Activated naive CD4-positive, alpha-beta T cell treated with anti-CD3 and anti-CD28 coated beads, Interleukin-2, amount 50 U/mL, for 16 hours (primary cell): ENCODE data around the gene CELF3.

ENCODE experiments used
- DNase-seq: peaks from one replicate; pipeline ENCODE4 v3.0.0-alpha.2; 2020

CELF3 gene

DNA sequence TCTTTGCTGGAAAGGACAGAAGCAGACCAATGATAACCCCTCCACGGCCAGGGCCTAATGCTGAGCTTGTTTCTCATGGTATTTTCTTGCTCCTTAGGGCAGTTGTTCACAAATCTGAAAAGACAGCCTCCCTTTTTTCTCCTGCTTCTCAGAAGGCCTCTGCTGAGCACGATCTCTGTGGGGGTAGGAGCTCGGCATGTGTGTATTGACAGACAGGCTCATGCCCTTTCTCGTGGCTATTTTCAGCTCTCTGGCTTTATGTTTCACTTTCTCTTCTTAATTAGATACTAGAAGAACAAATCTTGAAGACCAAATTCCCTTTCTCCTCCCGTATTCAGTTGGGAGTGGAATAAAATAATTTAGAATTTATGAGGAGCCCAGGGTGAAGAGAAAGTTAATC lies 4.0 kb upstream of the CELF3 start:
- DNase-seq = no peak

DNA sequence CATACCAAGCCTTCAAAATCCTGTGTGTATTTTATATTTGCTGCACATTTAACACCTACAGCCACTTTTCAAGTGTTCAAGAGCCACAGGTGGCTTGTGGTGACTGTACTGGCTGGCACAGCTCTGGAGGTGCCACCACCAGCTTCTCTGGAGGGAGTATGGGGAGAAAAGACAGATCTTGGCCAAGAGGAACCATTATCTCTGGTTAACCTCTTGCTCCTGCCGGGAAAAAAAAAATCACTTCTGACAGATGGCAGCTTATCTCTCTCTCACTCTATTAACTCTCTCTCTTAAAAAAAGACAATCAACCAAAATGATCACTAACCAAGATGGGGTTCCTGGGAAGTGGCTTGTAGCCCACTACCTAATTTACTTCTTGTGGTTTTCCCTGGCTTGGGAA lies 3.5 kb upstream of the CELF3 start:
- no peak for DNase-seq

DNA sequence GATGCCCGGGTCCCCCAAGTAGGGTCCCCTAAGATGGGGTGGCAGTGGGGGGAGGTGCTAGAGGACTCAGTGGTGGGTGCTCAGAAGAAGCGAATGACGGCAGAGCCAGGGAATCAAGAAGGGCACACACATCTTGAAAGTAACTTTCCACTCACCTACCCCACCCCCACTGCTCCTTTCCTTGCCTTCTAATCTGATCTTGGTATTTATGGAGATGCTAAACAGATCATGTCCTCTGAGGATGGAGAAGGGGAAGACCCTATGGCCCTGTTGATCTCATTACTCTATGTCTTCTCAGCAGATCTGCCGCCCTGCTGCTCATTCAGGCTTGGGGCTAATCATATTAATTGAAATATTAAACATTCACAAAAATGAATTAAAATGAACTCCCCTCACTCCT lies 2.1 kb upstream of the CELF3 start:
- no peak for DNase-seq

DNA sequence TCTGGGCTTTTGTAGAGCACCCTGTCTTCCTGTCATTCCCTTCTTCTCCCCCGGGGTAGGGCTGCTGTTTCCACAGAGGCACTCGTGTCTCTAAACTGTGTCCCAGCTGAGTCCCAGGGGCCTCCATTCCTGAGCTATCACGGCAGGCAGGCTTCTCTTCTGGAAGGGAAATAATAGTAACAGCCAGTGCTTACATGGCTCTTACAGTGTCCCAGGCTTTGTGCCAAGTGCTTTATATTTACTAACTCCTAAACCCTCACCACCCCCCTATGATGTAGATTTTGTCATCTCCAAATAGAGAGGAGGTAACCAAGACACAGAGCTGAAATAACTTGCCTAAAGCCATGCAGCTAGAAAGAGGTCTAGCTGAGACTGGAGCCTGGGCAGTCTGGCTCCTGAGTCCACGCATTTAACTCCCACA lies 1.4 kb upstream of the CELF3 start:
- DNase-seq = no peak

DNA sequence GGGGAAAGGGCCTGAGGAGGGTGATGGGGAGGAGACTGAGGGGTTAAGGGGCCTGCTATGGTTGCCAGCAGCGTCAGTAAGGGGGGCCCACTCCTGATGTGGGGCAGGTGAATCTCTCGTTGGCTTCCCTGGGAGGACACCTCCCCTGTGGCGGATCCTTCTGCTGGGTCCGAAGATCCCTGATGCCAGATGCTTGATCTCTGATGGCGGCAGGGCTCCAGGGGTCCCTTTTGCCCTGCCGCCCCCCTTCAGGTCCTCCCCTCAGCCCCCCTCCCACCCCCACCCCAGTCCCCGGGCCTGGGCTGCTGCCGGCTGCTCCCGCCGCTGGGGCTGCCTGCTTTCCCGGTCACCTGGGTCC lies 219 bp downstream of the CELF3 start:
- DNase-seq = no peak

DNA sequence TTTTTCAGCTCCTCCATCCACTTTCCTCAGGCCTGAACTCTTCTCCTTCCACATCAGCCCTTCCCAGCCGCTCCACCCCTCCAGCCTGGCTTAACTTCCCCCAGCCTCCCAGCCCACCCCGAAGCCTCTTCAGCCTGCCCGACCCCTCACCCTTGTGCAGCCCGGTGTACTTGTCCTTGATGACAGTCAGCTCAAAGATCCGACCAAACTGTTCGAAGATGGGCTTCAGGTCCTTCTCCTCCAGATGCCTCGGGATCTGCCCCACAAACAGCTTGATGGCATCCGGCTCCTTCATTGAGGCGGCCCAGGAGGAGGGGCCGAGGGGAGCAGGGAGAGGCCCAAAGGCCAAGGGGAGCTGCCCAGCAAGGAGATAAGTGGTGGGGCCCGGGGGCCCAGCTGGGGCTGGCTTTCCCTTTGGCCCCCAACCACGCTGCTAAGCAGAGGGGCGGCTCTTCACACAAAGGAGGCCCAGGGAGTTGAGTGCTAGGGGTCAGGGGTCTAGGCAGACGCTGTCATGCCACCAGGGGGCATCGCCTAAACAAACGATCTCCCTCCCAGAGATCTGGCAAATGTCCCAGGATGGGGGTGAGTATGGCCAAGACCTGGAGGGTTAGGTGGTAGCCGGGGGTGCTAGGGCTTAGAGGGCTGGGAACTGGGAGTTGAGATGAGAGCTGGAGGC lies 738 bp downstream of the CELF3 start:
- no peak for DNase-seq

DNA sequence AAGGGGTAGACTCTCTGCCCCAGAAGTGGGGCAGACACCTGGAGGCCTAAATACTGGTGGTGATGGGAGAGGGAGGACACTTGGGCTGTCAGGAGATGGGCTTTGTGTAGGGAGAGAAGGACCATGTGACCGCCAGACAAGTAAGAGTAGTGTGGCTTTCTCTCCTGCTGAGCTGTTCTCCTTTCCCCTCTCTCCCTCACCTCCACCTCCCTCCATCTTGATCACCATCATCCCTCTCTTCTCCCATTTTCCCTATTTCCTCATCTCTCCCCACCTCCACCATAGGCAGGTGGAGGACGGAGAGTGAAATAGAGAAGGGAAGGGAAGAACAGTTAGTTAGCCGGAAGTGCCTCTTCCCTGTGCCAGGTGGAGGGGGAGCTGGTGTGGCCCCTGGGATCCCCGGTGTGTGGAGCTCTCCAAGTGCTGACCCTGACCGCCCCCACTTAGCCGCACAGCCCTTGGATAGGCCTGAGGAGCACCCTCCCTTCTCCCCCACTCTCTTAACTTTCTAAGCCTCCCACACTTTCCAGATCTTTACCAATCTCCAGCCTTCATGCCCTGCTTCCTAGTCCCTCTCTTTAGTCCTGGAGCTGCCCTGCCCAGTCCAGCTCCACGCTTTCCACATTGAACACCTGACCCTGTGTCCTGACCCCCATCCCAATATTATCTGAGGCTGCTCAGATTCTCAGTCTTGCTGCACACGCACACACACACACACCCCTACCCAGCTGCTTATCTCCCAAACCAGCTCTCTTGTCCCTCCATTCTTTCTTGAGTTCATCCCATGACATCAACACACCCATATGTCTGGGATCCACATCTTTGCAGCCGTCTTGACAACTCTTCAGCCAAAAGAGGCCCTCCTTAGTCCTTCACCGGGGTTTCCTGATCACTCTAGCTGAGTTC lies 1.5 kb downstream of the CELF3 start:
- DNase-seq = no peak

DNA sequence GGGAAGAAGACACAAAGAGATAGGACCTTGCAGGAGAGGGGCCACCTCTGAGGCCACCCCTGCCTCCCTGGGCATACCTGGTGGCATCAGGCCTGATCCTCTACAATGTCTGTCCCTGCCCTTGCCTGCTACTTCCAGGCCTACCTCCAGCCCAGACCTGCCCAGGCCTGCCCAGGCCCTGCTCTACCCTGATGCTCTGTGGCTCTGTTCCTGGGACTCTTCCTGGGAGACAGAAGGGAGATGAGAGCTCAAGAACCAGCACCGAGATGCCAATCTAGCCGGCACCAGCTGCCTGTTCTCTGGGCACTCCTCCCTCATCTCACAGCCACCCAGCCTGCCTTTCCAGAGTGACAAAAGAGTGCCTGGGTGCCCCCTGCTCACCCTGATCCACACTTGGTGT lies 2.7 kb downstream of the CELF3 start:
- no peak for DNase-seq

DNA sequence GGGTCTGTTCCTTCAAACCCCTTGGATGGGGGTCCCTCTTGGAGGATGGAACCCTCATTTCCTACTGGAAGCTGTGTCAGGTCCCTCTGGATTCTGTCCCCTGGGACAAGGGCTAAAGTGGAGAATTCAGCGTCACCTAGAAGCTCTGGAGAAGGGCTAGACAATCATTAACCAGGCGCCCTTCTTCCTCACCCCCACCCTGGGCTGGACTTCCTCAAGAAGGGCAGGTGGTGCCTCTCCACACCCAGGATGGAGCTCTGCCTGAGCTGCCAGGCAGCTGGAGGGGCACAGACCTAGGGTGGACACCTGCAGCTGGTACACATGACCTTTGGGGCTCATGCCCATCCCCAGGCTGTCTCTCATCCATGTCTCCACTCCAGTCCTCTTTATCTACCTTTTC lies 3.6 kb downstream of the CELF3 start:
- no peak for DNase-seq

DNA sequence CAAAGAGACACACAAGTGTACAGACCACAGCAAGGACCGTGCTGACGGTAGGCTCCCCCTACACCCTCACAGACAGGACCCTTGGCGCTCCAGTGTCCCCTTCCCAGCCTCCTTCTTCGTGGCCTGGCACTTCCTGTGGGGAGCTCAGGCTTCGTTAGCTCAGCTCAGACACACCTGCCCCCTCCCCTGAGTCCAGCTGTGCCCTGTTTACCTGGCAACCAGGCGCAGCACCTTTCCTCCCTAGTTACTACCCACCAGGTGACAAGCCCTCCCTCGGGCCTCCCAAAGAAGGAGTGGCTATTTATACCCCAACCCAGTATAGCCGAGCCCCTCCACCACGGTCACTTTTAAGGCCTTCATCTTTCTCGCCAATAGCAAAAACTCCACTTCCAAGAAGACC lies 4.7 kb downstream of the CELF3 start:
- DNase-seq = no peak

DNA sequence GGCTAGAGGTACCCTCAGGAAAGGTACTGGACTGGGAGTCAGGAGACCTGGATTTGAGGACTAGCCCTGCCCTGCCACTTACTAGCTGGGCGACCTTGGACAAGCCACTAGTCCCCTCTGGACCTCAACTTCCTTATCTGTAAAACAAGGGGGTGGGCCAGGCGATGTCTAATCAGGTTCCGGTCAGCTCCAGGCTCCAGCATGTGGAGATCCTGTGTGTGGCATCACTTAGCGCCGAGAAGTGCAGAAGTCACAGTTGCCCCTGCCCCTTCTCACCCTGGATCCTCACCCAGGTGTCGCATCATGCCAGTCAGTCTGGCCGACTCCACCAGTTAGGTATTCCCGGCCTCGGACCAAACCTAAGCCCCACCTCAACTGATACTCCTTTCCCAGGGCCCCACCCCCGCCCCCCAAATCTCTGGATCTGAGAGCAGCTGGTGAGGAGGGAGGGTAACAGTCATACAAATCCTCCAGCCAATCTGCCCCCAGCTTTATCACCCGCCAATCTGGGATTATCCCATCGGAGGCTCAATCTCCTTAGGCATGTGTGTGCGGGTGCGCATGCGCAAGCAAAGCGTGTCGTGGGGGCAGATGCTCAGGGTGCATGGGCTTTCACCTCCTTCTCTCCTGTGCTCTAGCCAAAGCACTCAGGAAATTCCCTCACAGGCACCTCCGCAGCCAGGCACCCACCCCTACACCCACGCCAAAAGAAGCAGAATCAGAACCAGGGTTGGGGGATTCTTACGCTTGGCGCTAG lies 5.4 kb downstream of the CELF3 start:
- DNase-seq = no peak

DNA sequence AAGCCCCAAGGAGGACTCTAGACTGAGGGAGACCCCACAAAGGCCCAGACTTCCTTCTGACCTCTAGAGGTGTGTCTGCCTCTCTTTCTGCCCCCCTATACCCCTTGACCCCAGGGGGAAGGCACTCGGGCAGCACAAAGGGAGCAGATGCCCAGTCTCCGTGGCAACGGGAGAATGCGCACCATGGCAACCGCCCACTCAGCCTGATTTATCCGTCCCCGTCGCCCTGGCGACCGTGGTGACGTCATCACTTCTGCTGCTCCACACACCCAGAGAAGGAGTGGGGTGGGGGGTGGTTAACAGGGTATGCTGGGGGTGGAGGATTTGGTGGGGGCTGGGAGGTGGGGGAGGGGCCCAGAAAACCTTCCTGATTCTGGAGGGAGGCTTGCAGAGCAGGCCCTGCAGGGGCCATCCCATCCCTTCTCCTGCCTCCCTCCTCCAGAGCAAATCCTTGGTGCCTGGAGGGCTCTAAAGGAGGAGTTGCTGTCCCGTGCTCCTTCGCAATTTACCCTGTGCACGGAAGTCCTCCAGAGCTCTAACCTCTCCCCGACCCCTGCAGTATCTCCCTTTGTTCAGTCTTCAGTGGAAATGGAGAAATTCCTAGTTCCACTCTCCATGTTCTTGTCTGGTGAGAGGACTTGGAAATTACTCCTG lies 6.3 kb downstream of the CELF3 start:
- no peak for DNase-seq

DNA sequence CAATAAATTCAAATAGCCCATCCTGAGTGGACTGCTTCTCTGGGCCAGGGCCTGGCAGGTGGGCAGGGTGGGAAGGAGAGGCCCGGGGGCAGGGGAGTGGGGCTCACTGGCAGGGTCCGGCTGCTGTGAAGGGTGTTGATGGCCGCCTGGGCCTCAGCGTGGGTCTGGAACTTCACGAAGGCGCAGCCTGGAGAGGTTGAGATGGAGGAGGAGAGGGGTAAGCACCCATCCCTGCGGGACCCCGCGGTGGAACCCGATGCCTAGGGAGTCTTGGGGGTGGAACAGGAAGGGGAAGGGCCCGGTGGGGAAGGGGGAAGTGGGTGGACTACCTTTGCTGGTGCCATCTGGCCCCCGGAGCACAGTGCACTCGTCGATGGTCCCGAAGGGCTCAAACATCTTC lies 7.7 kb downstream of the CELF3 start:
- no peak for DNase-seq

DNA sequence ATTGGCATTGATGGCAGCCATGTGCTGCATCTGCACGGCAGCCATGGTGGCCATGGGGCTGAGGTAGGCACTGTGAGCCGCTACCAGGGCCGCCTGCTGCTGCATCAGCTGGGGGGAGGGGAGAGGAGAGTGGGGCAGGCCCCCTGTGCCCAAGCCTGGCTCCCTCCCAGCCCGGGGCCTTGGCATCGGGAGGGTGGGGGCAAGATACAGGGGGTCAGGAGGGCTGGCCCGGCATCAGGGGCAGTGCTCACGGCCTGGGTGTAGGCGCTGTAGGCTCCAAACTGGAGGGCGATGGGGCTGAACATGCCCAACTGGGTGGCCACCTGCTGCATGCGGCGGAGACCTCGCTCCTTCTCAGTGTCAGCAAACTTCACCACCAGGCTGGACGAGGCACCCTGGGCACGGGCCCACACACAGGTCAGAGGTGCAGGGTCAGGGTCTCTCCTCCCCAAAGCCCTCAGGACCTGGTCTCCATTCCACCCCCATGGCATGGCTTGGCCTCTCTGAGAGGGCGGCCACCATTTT lies 9.0 kb downstream of the CELF3 start:
- DNase-seq = no peak

DNA sequence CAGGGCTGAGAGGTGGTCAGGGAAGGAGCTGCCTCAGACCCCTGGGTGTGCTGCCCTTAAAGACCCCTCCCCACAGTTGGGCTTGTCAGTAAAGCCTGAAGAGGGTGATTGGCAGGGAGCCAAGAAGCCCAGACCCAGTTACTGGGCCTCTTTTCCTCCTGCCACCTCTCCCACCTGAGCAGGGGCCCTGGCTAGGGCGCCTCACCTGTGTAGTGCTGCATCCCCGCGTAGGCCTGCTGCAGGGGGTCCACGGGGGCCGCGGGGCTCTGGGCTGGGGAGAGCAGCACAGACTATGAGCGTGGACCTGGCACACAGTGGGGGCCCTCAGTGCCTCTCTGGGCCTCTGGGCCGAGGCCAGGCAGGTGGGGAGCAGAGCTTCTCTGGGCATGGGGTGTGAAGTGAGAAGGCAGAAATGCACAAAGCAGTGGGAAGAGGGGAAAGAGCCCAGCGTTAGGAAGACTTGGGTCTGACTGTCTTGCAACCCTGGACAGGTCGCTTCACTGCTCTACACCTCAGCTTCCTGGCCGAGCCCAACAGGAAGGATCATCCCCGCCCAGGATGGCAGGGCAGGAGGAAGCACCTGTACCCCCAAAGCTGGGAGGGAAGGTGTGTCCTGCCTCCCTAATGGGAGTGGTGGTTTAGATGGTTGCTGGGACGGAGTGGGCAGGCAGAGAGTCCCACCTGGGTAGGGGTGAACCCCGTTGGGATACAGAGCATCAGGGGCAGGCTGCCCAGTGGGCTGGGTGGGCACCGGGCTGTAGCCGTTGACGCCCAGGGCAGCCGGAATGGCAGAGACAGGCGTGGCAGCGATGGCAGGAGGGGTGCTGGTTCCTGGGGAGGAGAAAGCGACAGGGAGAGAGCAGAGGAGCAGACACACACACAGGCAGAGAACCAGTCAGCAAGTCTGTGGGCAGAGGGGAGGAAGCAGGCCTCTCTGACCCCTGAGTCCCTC lies 9.9 kb downstream of the CELF3 start:
- DNase-seq = no peak

DNA sequence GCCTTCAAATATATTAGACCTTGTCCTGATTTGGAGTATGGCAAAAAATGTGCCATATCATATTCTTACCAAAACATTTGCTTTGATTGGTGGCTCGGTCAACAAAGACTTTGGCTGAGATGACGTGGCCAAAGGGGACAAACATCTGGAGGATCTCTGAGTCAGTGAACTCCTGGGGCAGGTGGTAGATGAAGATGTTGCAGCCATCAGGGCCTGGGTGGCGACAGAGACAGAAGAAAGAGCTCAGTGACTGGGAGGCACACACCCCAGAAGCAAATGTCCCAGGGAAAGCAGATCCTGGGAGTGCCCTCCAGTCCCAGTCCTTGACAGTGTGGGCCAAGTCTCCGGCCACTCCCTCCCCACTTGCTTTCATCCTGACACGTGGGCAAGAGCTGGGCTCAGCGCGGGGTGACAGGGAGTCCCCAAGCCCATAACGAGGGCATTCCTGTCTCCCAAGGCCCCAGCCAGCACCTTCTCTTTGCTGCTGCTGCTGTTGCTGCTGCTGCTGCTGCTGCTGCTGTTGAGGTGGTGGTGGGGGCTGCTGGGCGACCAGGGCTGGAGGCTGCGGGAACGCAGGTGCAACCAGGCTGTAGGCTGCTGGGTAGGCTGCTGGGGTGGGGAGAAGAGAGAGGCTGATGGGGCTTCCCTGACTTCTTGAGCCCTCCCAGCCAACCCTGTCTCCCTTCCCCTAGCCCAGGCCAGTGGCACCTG lies 10.7 kb downstream of the CELF3 start:
- no peak for DNase-seq

DNA sequence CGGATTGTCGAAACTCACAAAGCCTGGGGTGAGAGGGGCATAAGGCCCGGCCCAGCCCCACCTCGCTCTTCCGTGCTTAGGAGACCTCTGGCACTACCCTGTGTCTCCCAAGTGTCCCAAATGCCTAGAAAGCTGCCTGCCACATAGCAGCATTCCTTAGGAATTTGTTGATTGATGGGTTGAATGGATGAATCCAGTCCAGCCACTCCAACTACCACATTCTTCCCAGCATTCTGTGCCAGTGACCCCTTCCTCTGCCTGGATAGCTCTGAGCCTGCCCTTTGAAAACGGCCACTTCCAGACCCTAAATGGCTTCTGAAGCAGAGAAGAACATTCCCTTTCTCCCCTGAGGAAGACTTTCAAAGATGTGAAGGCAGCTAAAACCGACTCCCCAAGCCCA lies 11.5 kb downstream of the CELF3 start:
- no peak for DNase-seq

DNA sequence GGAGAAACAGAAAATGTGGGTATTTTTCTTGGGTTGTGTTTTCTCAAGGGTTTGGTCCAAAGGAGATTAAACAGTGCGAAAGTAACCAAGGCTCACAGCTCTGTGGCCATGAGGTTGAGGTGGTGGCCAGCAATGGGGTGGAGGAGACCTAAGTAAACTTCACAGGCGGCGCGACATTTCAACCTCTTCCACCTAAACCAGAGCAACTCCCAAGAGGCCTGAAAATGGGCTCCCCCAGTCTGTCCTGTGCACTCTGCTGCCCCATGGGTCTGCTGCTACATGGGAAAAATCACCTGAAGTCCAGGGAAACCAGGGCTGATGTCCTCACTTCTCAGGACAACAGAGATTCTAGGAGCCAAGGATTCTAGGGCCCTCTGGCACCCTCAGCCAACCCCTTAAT lies 12.4 kb downstream of the CELF3 start:
- no peak for DNase-seq

DNA sequence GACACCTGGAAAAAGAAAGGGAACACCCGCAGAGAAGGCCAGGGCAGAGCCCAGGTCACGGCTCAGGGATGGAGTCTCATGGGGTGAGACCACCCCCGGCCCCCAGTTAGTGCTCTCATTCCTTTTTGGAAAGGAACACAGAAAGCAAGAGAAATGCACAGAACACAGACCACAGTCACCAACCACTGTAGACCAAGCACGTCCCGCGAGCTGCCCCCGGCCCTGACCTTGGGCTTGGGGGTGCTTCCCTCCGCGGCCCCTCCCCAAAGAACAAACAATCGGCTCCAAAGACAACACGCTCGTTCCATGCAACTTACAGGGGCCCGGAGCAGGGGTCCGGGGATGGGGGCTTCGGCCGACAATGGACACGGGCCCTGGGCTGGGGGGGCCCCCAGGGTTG lies 12.8 kb downstream of the CELF3 start:
- no peak for DNase-seq

DNA sequence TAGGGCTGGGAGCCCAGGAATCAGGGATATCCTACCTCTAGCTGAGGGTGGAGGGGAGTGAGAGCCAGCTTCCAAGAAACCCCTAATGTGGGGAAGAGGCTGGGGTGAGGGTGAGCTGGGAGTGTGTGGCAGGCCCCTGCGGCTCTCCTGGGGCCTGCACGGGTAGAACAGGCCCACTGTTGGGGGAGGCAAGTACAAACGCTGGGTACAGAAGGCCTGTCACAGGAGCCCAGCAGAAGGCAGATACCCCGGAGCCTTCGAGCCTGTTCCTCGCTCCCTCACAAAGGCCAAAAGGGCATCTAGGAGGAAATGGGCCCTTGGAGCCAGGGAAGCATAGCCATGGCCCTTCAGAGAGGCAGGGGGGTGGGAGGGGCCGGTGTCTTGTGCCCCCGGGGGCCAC lies 13.7 kb downstream of the CELF3 start:
- no peak for DNase-seq

DNA sequence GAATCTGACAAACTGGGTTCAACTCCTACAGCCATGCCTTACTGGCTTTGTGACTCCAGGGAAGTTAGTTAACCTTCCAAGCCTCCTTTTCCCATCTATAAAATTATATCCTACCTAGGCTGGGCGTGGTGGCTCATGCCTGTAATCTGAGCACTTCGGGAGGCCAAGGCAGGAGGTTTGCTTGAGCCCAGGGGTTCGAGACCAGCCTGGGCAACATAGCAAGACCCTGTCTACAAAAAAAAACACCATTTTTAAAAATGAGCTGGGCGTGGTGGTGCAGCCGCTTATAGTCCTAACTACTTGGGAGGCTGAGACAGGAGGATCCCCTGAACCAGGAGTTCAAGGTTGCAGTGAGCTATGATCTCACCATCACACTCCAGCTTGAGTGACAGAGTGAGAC lies 15.1 kb downstream of the CELF3 start:
- no peak for DNase-seq
